GM21723 (cell line): ENCODE data around the gene LCE1A.

ENCODE experiments used
- ATAC-seq: cut with Tn5 transposase; IDR thresholded peaks from one replicate; pipeline ENCODE4 v1.9.1; 2021; ENCODE audit warnings: mild to moderate bottlenecking, moderate library complexity; ENCODE audit not compliant: unreplicated experiment

The LCE1A gene

GRCh38 chr1:152827173-152827572 is at the start of gene LCE1A:
Gene LCE1A, plus strand, starts transcription at chr1:152827473. Its CDS starts 0 bp downstream, at chr1:152827473.
- no peak for ATAC-seq

GRCh38 chr1:152777510-152778137 is 49.6 kb upstream of the LCE1A start:
- no peak for ATAC-seq

- no peak for ATAC-seq
Observed at GRCh38 chr1:152783095-152783494, 44.2 kb upstream of the LCE1A start.

- ATAC-seq: no peak
Observed at GRCh38 chr1:152786077-152786476, 41.2 kb upstream of the LCE1A start, which contains the start of gene LCE1E. Gene LCE1E, plus strand, starts transcription at chr1:152786257. Its CDS starts 1,043 bp downstream, at chr1:152787300.

GRCh38 chr1:152795686-152796085 is 31.6 kb upstream of the LCE1A start:
- ATAC-seq: no peak

GRCh38 chr1:152796421-152796820 is 30.9 kb upstream of the LCE1A start, which contains the start of gene LCE1D:
Gene LCE1D, plus strand, starts transcription at chr1:152796721. Its CDS starts 1,074 bp downstream, at chr1:152797795.
- ATAC-seq: no peak

GRCh38 chr1:152801333-152801732 is 25.9 kb upstream of the LCE1A start:
- no peak for ATAC-seq

- no peak for ATAC-seq
Observed at GRCh38 chr1:152806576-152806975, 20.7 kb upstream of the LCE1A start, which contains the start of gene LCE1C. Gene LCE1C, minus strand, starts transcription at chr1:152806651. Its CDS starts 1,173 bp downstream, at chr1:152805478.

- no peak for ATAC-seq
Observed at GRCh38 chr1:152811050-152811449, 16.2 kb upstream of the LCE1A start.

GRCh38 chr1:152811671-152812070 is 15.6 kb upstream of the LCE1A start, which contains the start of gene LCE1B:
Gene LCE1B, plus strand, starts transcription at chr1:152811971. Its CDS starts 476 bp downstream, at chr1:152812447.
- ATAC-seq: no peak

- ATAC-seq: no peak
Observed at GRCh38 chr1:152817309-152817708, 10.0 kb upstream of the LCE1A start.

GRCh38 chr1:152823294-152823693 is 4.0 kb upstream of the LCE1A start:
- no peak for ATAC-seq

GRCh38 chr1:152824964-152825363 is 2.3 kb upstream of the LCE1A start:
- ATAC-seq: no peak

- ATAC-seq: no peak
Observed at GRCh38 chr1:152836870-152837269, 9.6 kb downstream of the LCE1A start.

- no peak for ATAC-seq
Observed at GRCh38 chr1:152842556-152842955, 15.3 kb downstream of the LCE1A start, which contains the start of gene LCE6A. Gene LCE6A, plus strand, starts transcription at chr1:152842856. Its CDS starts 665 bp downstream, at chr1:152843521.

GRCh38 chr1:152855661-152856060 is 28.4 kb downstream of the LCE1A start:
- no peak for ATAC-seq

- ATAC-seq: no peak
Observed at GRCh38 chr1:152858062-152858461, 30.8 kb downstream of the LCE1A start.

GRCh38 chr1:152859696-152860095 is 32.4 kb downstream of the LCE1A start, which contains the start of gene LCE7A:
Gene LCE7A, plus strand, starts transcription at chr1:152859996. Its CDS starts 702 bp downstream, at chr1:152860698.
- no peak for ATAC-seq

GRCh38 chr1:152860129-152860528 is 32.9 kb downstream of the LCE1A start:
- ATAC-seq: no peak

- no peak for ATAC-seq
Observed at GRCh38 chr1:152861374-152861773, 34.1 kb downstream of the LCE1A start.

GRCh38 chr1:152864443-152864842 is 37.2 kb downstream of the LCE1A start:
- ATAC-seq: no peak

GRCh38 chr1:152866321-152866720 is 39.0 kb downstream of the LCE1A start:
- no peak for ATAC-seq
